GM18498 (cell line): ENCODE data around the gene RSBN1L.
"Not testable (repeated sequence)": the region's sequence is repeated elsewhere in the genome, so short reads cannot be mapped to it uniquely, and the experiment has no call there.

ENCODE experiments used
- ATAC-seq: cut with Tn5 transposase; IDR thresholded peaks from one replicate; pipeline ENCODE4 v1.9.1; 2021; ENCODE audit warnings: mild to moderate bottlenecking, moderate library complexity; ENCODE audit not compliant: unreplicated experiment

Gene RSBN1L

DNA sequence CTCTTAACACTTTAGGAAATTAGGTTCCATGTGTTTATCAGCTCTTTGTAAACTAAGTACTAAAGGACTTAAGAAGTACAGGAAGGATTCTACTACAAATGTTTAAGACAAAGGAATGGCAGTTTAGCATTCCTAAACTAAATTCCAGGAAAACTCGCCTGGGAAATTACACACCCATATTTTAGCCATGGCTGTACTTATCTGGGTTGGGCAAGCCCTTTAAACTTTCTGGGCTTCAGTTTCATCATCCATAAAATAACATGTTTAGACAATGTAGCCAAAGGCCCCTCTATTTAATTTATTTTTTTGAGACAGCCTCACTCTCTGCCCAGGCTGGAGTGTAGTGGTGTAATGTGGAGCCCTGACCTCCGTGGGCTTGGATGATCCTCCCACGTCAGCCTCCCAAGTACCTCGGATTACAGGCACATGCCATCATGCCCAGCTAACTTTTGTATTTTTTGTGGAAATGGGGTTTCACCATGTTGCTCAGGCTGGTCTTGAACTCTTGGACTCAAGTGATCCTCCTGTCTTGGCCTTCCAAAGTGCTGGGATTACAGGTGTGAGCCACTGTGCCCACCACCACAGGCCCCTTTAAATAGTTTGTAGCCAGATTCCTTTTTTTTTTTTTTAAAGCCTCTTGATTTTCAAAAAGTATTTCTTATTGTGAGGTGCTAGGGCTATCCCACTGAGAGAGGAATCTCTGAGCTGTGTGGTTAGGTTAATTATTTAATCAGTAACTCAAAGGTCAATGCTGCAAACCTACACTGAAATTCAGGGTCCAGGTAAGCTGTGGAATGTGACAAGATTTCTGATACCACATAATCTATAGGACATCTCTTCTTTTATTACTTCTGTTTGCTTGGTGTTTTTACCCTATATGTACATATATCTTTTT, 69.9 kb downstream of the RSBN1L start:
- ATAC-seq: no peak

DNA sequence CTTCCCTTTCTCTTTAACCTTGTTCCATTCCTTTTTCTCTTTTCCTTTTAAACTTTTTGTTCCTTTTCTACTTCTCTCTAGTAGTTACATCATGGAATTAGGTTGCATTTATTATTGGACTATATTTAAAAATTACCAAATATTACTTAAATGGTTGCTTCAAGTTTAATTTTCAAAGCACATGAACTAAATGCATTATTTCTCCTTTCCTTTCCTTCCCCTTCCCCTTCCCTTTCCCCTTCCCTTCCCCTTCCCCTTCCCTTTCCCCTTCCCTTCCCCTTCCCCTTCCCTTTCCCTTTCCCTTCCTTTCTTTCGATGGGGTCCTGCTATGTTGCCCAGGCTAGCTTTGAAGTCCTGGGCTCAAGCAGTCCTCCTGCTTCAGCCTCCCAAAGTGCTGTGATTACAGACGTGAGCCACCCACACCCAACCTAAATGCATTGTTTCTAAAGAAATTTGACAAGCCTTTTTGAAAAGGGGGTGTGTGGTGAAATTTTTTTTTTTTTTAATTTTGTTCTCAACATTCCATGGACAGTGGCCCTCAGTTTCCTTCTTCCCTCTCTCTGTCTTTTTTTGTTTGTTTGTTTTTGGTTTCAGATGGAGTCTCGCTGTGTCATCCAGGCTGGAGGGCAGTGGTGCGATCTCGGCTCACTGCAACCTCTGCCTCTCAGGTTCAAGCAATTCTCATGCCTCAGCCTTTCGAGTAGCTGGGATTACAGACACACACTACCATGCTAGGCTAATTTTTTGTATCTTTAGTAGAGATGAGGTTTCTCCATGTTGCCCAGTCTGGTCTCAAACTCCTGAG, 70.7 kb downstream of the RSBN1L start:
- no peak for ATAC-seq

- no peak for ATAC-seq
Observed at GRCh38 chr7:77770316-77770715, 74.1 kb downstream of the RSBN1L start.

DNA sequence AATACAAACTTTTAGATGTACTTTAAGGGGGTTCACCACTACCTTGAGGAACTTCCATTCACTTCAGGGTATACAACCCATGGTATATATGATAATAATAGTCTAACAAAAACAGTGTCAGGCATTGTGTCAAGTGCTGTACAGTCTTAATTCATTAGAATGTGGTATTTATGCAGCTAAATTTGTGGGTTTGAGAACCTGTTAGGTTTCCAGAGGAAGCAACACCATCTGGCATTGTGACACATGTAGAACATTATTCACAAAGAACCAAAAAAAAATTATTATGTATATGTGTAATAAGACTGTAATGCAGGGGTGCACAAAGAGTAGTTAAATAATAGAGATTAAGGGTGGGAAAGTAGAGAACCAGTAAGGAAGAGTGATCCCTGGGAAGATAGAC, 75.6 kb downstream of the RSBN1L start:
- no peak for ATAC-seq

GRCh38 chr7:77778535-77778934, 82.3 kb downstream of the RSBN1L start:
- ATAC-seq: no peak

- ATAC-seq: no peak
Observed at GRCh38 chr7:77782383-77782782, 86.1 kb downstream of the RSBN1L start.

DNA sequence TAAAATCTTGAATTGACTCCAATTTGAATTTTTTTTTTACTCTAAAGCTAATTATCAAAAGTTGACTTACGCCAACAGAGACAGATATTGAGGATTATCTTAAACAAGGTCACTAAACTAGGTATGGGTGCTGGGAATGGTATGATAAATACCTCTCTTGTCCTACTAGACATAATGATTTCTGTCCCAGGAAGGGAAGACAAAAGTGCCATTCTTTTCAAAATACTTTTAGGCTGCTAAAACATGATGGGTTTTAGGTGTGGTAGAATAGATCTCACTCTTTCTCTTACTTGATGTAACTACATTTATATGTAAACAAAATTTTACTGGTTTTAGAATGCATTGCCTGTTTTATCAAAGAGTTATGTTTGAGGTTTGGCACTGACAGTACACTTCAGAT, 86.9 kb downstream of the RSBN1L start:
- ATAC-seq: no peak

GRCh38 chr7:77783545-77783944, 87.3 kb downstream of the RSBN1L start:
- no peak for ATAC-seq

DNA sequence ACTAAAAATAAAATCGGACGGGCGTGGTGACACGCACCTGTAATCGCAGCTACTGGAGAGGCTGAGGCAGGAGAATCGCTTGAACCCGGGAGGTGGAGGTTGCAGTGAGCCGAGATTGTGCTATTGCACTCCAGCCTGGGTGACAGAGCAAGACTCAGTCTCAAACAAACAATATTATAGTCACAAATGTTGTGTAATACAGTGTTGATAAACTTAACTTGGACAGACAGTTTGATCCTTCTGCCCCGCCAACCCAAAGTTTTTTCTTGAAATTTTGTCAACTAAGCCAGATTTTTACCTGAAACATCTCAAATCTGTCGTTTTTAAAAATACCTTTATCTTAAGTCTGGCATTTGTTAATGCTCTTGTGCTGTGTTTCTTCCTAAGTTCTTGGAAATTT, 88.2 kb downstream of the RSBN1L start:
- not testable (repeated sequence) for ATAC-seq

DNA sequence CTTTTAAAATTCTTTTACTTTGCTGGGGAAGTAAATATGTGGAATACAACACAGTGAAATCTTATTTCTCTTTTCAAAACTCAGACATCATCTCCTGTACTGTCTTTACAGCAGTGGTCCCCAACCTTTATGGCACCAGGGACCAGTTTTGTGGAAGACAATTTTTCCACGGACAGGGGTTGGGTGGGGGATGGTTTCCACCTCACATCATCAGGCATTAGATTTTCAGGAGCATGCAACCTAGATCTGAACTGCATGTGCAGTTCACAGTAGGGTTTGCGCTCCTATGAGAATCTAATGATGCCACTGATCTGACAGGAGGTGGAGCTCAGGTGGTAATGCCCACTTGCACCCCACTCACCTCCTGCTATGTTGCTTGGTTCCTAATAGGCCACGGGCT, 89.8 kb downstream of the RSBN1L start:
- no peak for ATAC-seq

- ATAC-seq: no peak
Observed at GRCh38 chr7:77786741-77787140, 90.5 kb downstream of the RSBN1L start.

GRCh38 chr7:77788327-77788902, 92.2 kb downstream of the RSBN1L start:
- ATAC-seq: no peak

DNA sequence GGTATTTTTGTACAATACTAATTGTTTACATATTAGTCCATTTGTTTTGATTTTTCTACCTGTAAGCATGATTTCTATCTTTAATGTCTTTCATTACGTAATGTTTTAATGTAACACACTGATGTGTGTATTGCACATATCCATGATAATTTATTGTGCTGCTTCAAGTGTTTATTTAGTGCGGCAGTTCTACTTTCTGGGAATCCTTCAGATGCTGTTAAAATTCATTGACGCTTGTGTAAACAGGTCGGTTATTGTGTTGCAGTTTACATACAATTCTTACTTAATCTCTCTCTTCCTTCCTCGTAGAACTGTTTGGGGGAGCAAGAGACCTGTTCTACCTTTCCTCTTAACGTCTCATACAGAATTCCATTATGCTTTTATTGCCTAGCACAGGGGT, 95.1 kb downstream of the RSBN1L start:
- ATAC-seq: no peak

GRCh38 chr7:77791956-77792355, 95.7 kb downstream of the RSBN1L start:
- no peak for ATAC-seq

DNA sequence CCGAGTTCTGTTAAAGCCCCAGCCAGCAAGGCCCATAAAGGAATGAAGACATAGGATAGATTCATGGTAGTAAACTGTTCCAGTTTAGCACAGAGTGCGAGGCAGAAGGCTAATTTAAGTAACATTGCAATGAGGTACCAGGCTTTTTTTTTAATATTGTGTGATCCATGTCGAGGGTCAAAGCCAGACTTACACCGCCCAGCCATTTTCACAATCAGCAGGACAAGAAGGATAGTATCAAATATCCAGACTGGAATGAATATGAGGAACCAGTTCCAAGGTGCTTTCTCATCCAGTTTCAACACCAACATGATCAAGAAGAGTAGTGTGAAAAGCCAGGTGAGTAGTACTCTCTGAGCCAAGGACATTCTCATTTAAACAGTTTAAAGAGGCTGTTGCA, 97.7 kb downstream of the RSBN1L start:
- ATAC-seq: no peak

GRCh38 chr7:77796109-77796508, 99.8 kb downstream of the RSBN1L start:
- ATAC-seq: no peak

- no peak for ATAC-seq
Observed at GRCh38 chr7:77796960-77797359, 100.7 kb downstream of the RSBN1L start.

- ATAC-seq: peak; percentile 38
Observed at GRCh38 chr7:77797734-77798393, 101.6 kb downstream of the RSBN1L start.

- ATAC-seq: peak; percentile 91
Observed at GRCh38 chr7:77798394-77799077, 102.3 kb downstream of the RSBN1L start, which contains the start of the genes PHTF2 and TMEM60. PHTF2 (plus strand) TSS chr7:77798773. TMEM60 (minus strand) TSS chr7:77798434; CDS start chr7:77794373, 4,061 bp downstream.
